Mesothelial cell of epicardium (in vitro differentiated cells): ENCODE measurements around the gene EPB41L4A. TPM values are rescaled to one million over a fixed set of nuclear protein-coding genes. Genes with fewer than 3 reads are reported as not detected.
A peak's percentile ranks its signal among the peaks of the same experiment; 100 is the strongest.
"Not testable (repeated sequence)": the region's sequence is repeated elsewhere in the genome, so short reads cannot be mapped to it uniquely, and the experiment has no call there.

ENCODE experiments used
- DNase-seq, 2 experiments: peaks; one replicate each; pipeline ENCODE4 v3.0.0; 2021; ENCODE audit warnings: low spot score in 2 of 2; ENCODE audit not compliant: unreplicated experiment in 2 of 2
- H3K27ac Mint-ChIP-seq: 2 replicates; pipeline ENCODE4 v1.8.0; 2021; ENCODE audit warnings: mixed read lengths
- H3K27me3 Mint-ChIP-seq: 2 replicates; pipeline ENCODE4 v1.8.0; 2021; ENCODE audit warnings: low read depth, mixed read lengths
- H3K36me3 Mint-ChIP-seq: 2 replicates; pipeline ENCODE4 v1.8.0; 2021; ENCODE audit warnings: mixed read lengths
- H3K4me1 Mint-ChIP-seq: 2 replicates; pipeline ENCODE4 v1.8.0; 2021; ENCODE audit warnings: mixed read lengths
- H3K4me3 Mint-ChIP-seq: 2 replicates; pipeline ENCODE4 v1.8.0; 2021; ENCODE audit warnings: mild to moderate bottlenecking, moderate library complexity, mixed read lengths
- H3K9me3 Mint-ChIP-seq: 2 replicates; pipeline ENCODE4 v1.8.0; 2021; ENCODE audit warnings: mixed read lengths
- total RNA-seq: library from RNA; stranded (reverse); gene quantifications from 3 replicates; pipeline ENCODE4 v1.2.1, GENCODE V29; 2021
- TF ChIP-seq, protein P1 (sequence below): fragments of 200-600 bp; sonication (generic); IDR thresholded peaks from one replicate; pipeline ENCODE4 v1.5.0; 2021; ENCODE audit warnings: antibody characterized with exemption; ENCODE audit not compliant: unreplicated experiment

Gene EPB41L4A, protein sequence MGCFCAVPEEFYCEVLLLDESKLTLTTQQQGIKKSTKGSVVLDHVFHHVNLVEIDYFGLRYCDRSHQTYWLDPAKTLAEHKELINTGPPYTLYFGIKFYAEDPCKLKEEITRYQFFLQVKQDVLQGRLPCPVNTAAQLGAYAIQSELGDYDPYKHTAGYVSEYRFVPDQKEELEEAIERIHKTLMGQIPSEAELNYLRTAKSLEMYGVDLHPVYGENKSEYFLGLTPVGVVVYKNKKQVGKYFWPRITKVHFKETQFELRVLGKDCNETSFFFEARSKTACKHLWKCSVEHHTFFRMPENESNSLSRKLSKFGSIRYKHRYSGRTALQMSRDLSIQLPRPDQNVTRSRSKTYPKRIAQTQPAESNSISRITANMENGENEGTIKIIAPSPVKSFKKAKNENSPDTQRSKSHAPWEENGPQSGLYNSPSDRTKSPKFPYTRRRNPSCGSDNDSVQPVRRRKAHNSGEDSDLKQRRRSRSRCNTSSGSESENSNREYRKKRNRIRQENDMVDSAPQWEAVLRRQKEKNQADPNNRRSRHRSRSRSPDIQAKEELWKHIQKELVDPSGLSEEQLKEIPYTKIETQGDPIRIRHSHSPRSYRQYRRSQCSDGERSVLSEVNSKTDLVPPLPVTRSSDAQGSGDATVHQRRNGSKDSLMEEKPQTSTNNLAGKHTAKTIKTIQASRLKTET
- total RNA-seq, result 38.6 to 42.3 TPM (median 39.3 TPM) in 3 replicates

DNA sequence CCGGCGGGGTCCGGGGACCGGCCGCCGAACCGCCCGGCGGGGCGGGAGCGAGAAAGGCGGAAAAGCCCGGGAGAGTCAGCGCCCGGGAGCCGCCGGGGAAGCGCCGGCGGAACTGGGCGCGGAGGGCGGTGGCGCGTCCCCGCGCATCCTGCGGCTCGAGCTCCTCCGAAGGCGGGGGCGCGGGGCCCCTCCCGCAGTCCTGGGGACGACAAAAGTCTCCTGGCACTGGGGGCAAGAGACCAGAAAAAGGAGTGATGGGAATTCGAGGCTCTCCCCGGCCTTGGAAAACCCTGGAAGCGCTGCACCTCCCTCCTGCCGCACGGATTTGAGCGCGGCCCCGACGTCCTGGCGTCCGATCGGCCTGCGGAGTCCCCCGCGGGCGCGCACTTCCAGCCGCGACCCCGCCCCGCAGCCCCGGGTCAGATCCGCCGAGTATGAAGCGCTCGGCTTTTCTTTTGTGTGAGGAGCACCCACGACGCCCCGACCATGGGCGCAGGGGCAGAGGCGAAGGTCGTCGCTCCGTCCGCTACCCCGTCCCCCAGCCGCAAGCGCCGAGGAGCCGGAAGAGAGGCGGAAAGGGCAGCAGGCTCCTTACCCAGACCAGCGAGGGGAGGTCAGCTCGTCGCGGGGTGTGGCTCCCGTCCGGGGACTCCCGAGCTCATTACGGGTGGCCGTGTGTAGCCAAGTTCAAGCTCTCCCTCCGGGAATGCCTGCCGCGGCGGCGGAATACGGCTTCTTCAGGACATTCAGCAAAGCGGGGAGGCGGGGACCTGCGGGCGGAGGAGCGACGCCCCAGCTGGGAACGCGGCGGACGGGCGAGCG is at the start of gene EPB41L4A:
Gene EPB41L4A, minus strand, starts transcription at position 114 of the 822 bp plus-strand sequence. CDS start 238 bp downstream, outside the sequence.
- no peaks in the 10 kb centered on the region for H3K36me3 Mint-ChIP-seq
- peak within 1 kb of the TSS; percentile 73 for H3K4me3 Mint-ChIP-seq
- peak in 1 of 2 experiments; percentile 70 for DNase-seq

DNA sequence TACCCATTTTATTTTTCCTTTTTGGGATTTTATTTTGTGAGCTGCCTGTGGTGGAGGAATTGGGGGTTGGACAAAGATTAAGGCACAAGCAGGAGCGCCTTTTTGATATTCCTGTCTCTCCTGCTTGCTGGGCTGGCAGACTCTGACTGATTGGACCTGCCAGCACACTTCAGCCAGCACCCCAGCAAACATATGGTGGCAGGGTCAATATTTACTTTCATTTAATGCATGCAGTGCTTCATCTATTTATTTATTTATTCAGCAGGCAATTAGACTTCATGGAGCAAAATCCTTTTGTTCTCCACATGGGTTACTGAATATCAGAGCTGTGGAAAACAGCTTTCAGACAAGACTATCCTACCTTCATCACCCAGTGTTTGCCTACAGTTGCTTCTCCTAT is 48.4 kb upstream of the EPB41L4A start:
- TF ChIP-seq, protein P1, sequence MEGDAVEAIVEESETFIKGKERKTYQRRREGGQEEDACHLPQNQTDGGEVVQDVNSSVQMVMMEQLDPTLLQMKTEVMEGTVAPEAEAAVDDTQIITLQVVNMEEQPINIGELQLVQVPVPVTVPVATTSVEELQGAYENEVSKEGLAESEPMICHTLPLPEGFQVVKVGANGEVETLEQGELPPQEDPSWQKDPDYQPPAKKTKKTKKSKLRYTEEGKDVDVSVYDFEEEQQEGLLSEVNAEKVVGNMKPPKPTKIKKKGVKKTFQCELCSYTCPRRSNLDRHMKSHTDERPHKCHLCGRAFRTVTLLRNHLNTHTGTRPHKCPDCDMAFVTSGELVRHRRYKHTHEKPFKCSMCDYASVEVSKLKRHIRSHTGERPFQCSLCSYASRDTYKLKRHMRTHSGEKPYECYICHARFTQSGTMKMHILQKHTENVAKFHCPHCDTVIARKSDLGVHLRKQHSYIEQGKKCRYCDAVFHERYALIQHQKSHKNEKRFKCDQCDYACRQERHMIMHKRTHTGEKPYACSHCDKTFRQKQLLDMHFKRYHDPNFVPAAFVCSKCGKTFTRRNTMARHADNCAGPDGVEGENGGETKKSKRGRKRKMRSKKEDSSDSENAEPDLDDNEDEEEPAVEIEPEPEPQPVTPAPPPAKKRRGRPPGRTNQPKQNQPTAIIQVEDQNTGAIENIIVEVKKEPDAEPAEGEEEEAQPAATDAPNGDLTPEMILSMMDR, result no peak
- DNase-seq, result no peak
- Mint-ChIP-seq H3K9me3 (peaks cover 11% of the 10 kb centered on the region), H3K27me3 (no peaks in the 10 kb centered on the region), H3K27ac (no peak overlapping the region), H3K4me1 (peaks cover 7% of the 10 kb centered on the region), H3K4me3 (no peak overlapping the region), H3K36me3 (peaks cover 1% of the 10 kb centered on the region)

More for the DNA sequence above, at the start of gene EPB41L4A:
- Mint-ChIP-seq H3K27me3 (peaks cover 17% of the 10 kb centered on the region), H3K9me3 (no peaks in the 10 kb centered on the region), H3K27ac (peak within 1 kb of the TSS; percentile 78), H3K4me1 (peaks cover 23% of the 10 kb centered on the region)
- TF ChIP-seq, protein P1, result no peak

GRCh38 chr5:112466261-112466660 is 47.2 kb upstream of the EPB41L4A start:
- H3K9me3 Mint-ChIP-seq, result peaks cover 11% of the 10 kb centered on the region
- H3K27me3 Mint-ChIP-seq, H3K27ac Mint-ChIP-seq, H3K36me3 Mint-ChIP-seq, DNase-seq, H3K4me3 Mint-ChIP-seq, H3K4me1 Mint-ChIP-seq: not testable (repeated sequence)

DNA sequence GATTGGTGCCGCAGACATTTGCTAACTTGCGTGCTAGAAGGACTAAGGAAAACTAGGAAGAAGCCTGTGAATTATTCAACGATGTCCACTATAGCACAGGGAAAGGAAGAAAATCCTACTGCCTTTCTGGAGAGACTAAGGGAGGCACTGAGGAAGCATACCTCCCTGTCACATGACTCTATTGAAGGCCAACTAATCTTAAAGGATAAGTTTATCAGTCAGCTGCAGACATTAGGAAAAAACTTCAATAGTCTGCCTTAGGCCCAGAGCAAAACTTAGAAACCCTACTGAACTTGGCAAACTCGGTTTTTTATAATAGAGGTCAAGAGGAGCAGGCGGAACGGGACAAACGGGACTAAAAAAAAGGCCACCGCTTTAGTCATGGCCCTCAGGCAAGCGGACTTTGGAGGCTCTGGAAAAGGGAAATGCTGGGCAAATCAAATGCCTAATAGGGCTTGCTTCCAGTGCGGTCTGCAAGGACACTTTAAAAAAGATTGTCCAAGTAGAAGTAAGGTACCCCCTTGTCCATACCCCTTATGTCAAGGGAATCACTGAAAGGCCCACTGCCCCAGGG is 28.2 kb upstream of the EPB41L4A start:
- not testable (repeated sequence) for H3K36me3 Mint-ChIP-seq, H3K9me3 Mint-ChIP-seq, H3K27me3 Mint-ChIP-seq, DNase-seq, H3K27ac Mint-ChIP-seq, H3K4me1 Mint-ChIP-seq, H3K4me3 Mint-ChIP-seq

GRCh38 chr5:112445626-112446350 is 26.7 kb upstream of the EPB41L4A start:
- Mint-ChIP-seq H3K4me3 (no peak overlapping the region), H3K27me3 (no peaks in the 10 kb centered on the region), H3K27ac (no peak overlapping the region), H3K36me3 (peaks cover 2% of the 10 kb centered on the region), H3K4me1 (no peaks in the 10 kb centered on the region), H3K9me3 (peaks cover under 1% of the 10 kb centered on the region)
- no peak for DNase-seq
- TF ChIP-seq, protein P1, result no peak

- H3K4me1 Mint-ChIP-seq, DNase-seq, H3K27ac Mint-ChIP-seq, H3K27me3 Mint-ChIP-seq, H3K36me3 Mint-ChIP-seq, H3K4me3 Mint-ChIP-seq: not testable (repeated sequence)
- H3K9me3 Mint-ChIP-seq, result peaks cover 16% of the 10 kb centered on the region
These were observed 24.9 kb upstream of the EPB41L4A start for GRCh38 chr5:112443932-112444331.
